OCI-LY3 (cell line): ENCODE data around the gene CCDC160.

Experiments
- H2AFZ ChIP-seq: fragments of 200-600, 300-600 bp; shearing (Covaris generic); 2 replicates; pipeline ENCODE4 v1.6.0; 2014; ENCODE audit warnings: antibody characterized with exemption, low read depth, low read length
- H3K27ac ChIP-seq: fragments of 200-600, 300-600 bp; sonication (generic); 2 replicates; pipeline ENCODE4 v1.5.1; 2014; ENCODE audit warnings: mild to moderate bottlenecking, low read length, moderate library complexity, mixed read lengths
- H3K27me3 ChIP-seq: fragments of 200-600, 300-600 bp; sonication (generic); 2 replicates; pipeline ENCODE4 v1.6.1; 2014; ENCODE audit warnings: low read depth, low read length, mixed read lengths
- H3K36me3 ChIP-seq: fragments of 200-600, 300-600 bp; sonication (generic); replicated peaks from 2 replicates; pipeline ENCODE3; 2014; ENCODE audit warnings: low read depth, low read length, mixed read lengths
- H3K4me1 ChIP-seq: fragments of 300-600, 200-600 bp; sonication (generic); 2 replicates; pipeline ENCODE4 v1.6.1; 2014; ENCODE audit warnings: low read length, mixed read lengths
- H3K4me2 ChIP-seq: fragments of 200-600, 300-600 bp; sonication (generic); 2 replicates; pipeline ENCODE4 v1.6.1; 2014; ENCODE audit warnings: low read length, mixed read lengths
- H3K4me3 ChIP-seq: fragments of 300-600, 200-600 bp; sonication (generic); 2 replicates; pipeline ENCODE4 v1.5.1; 2014; ENCODE audit warnings: antibody characterized with exemption, mild to moderate bottlenecking, low read length, moderate library complexity
- H3K79me2 ChIP-seq: fragments of 300-600, 200-600 bp; shearing (Covaris generic); 2 replicates; pipeline ENCODE4 v1.6.1; 2014; ENCODE audit warnings: mild to moderate bottlenecking, low read length, mixed read lengths
- H3K9ac ChIP-seq: fragments of 300-600, 200-600 bp; shearing (Covaris generic); 2 replicates; pipeline ENCODE4 v1.6.0; 2014; ENCODE audit warnings: mild to moderate bottlenecking, low read length, moderate library complexity
- H3K9me3 ChIP-seq: fragments of 200-600, 300-600 bp; shearing (Covaris generic); 2 replicates; pipeline ENCODE4 v1.6.1; 2014; ENCODE audit warnings: low read length, mixed read lengths; ENCODE audit not compliant: insufficient read depth
- H4K20me1 ChIP-seq: fragments of 200-600, 300-600 bp; sonication (generic); 2 replicates; pipeline ENCODE4 v1.6.1; 2016; ENCODE audit warnings: low read length, mixed read lengths; ENCODE audit not compliant: insufficient read depth
- EZH2phosphoT487 ChIP-seq: fragments of 200-600 bp; shearing (Covaris generic); IDR thresholded peaks from 2 replicates; pipeline ENCODE4 v1.6.1; 2018; ENCODE audit warnings: antibody characterized with exemption, mixed run types, low read depth
- TF ChIP-seq, protein P1 (sequence below): fragments of 200-600, 300-600 bp; sonication (generic); IDR thresholded peaks from 2 replicates; pipeline ENCODE4 v1.5.1; 2014; ENCODE audit warnings: antibody characterized with exemption, low read length, low read depth

CCDC160 gene

GRCh38 chrX:134240209-134240608 lies 3.2 kb downstream of the CCDC160 start:
- Histone ChIP-seq H3K36me3 (no peaks in the 10 kb centered on the region), H3K4me3 (no peak overlapping the region), H3K9ac (no peak overlapping the region), H3K27me3 (no peaks in the 10 kb centered on the region), H3K79me2 (no peaks in the 10 kb centered on the region), H2AFZ (no peak overlapping the region), H3K4me1 (peaks cover 6% of the 10 kb centered on the region; the same call in 1 of the 2 replicates), H3K27ac (no peak overlapping the region), H3K9me3 (no peaks in the 10 kb centered on the region), H3K4me2 (no peak overlapping the region), H4K20me1 (no peaks in the 10 kb centered on the region)
- TF ChIP-seq EZH2phosphoT487, result no peak
- TF ChIP-seq, protein P1, sequence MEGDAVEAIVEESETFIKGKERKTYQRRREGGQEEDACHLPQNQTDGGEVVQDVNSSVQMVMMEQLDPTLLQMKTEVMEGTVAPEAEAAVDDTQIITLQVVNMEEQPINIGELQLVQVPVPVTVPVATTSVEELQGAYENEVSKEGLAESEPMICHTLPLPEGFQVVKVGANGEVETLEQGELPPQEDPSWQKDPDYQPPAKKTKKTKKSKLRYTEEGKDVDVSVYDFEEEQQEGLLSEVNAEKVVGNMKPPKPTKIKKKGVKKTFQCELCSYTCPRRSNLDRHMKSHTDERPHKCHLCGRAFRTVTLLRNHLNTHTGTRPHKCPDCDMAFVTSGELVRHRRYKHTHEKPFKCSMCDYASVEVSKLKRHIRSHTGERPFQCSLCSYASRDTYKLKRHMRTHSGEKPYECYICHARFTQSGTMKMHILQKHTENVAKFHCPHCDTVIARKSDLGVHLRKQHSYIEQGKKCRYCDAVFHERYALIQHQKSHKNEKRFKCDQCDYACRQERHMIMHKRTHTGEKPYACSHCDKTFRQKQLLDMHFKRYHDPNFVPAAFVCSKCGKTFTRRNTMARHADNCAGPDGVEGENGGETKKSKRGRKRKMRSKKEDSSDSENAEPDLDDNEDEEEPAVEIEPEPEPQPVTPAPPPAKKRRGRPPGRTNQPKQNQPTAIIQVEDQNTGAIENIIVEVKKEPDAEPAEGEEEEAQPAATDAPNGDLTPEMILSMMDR, result no peak

- Histone ChIP-seq H3K4me1 (peaks cover 16% of the 10 kb centered on the region), H2AFZ (no peak overlapping the region), H3K4me3 (no peak overlapping the region), H3K27ac (no peak overlapping the region), H3K9ac (no peak overlapping the region), H3K27me3 (no peaks in the 10 kb centered on the region), H3K36me3 (no peaks in the 10 kb centered on the region), H4K20me1 (no peaks in the 10 kb centered on the region), H3K79me2 (no peaks in the 10 kb centered on the region), H3K4me2 (no peak overlapping the region), H3K9me3 (no peaks in the 10 kb centered on the region)
- no peak for TF ChIP-seq EZH2phosphoT487
Measured at GRCh38 chrX:134241960-134242619, 5.1 kb downstream of the CCDC160 start.

DNA sequence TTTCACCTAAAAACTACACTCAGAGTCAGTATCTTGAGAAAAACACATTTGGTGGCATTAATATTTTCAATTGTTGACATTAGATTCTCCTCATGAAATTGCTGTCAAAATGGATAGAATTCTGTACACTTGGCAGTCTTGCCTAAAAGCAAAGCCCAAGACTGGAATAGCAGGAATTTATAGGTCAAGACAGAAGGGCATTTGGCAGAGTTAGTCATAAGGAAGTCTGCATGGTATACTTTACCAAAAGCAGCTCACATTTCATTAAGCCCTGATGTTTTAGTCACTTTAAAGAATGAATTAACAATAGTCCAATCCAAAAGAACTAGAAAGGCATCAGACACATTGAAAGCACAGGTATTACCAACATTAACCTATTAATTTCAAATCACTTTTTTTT lies 7.1 kb downstream of the CCDC160 start:
- H3K79me2 ChIP-seq, result no peaks in the 10 kb centered on the region
- H3K9me3 ChIP-seq, result no peaks in the 10 kb centered on the region
- H3K4me2 ChIP-seq, result no peak overlapping the region
- no peak overlapping the region for H3K4me3 ChIP-seq
- no peak overlapping the region for H3K9ac ChIP-seq
- H4K20me1 ChIP-seq, result no peaks in the 10 kb centered on the region
- H3K27ac ChIP-seq, result no peak overlapping the region
- H3K27me3 ChIP-seq, result no peaks in the 10 kb centered on the region
- TF ChIP-seq EZH2phosphoT487, result no peak
- TF ChIP-seq, protein P1, result no peak
- H3K4me1 ChIP-seq, result peaks cover 16% of the 10 kb centered on the region
- H2AFZ ChIP-seq, result no peak overlapping the region
- H3K36me3 ChIP-seq, result no peaks in the 10 kb centered on the region

- Histone ChIP-seq H2AFZ (no peak overlapping the region), H3K27me3 (no peaks in the 10 kb centered on the region), H3K9ac (no peak overlapping the region), H3K79me2 (no peaks in the 10 kb centered on the region), H4K20me1 (no peaks in the 10 kb centered on the region), H3K9me3 (no peaks in the 10 kb centered on the region), H3K27ac (no peak overlapping the region), H3K4me2 (peak overlapping the region; percentile 55), H3K36me3 (no peaks in the 10 kb centered on the region), H3K4me1 (peaks cover 16% of the 10 kb centered on the region), H3K4me3 (peak overlapping the region; percentile 39)
- TF ChIP-seq, protein P1, result peak; percentile 44
- no peak for TF ChIP-seq EZH2phosphoT487
Measured at GRCh38 chrX:134246282-134246681, 9.3 kb downstream of the CCDC160 start.
